H1 (cell line): Measurements from ENCODE around the gene CGN. TPM values are rescaled to one million over a fixed set of nuclear protein-coding genes. Genes with fewer than 3 reads are reported as not detected.

Experiments
- EGR1 ChIP-seq: IDR thresholded peaks from 2 replicates; pipeline ENCODE4 v1.6.1; 2011; ENCODE audit warnings: low read depth, low read length, borderline replicate concordance
- EZH2 ChIP-seq: fragments of 200-600 bp; sonication (generic); IDR thresholded peaks from 2 replicates; pipeline ENCODE4 v1.7.1; 2012; ENCODE audit warnings: low read depth, mild to moderate bottlenecking, moderate library complexity, low read length, inconsistent platforms; ENCODE audit not compliant: severe bottlenecking
- FOSL1 ChIP-seq: IDR thresholded peaks from 2 replicates; pipeline ENCODE4 v1.6.1; 2011; ENCODE audit warnings: mild to moderate bottlenecking, low read depth, low read length, moderate library complexity; ENCODE audit not compliant: insufficient read depth
- HDAC2 ChIP-seq, 2 experiments: fragments of 300-600 bp in 1 of 2; sonication (generic) in 1 of 2; IDR thresholded peaks; 2 replicates each; pipeline ENCODE4 v1.6.1; 2011 to 2012; ENCODE audit warnings: low read depth in 2 of 2, low read length in 2 of 2, mild to moderate bottlenecking in 2 of 2, moderate library complexity in 2 of 2, borderline replicate concordance in 1 of 2, inconsistent platforms in 1 of 2
- HDAC6 ChIP-seq: IDR thresholded peaks from one replicate; pipeline ENCODE4 v1.7.1; 2012; ENCODE audit warnings: low read depth, mild to moderate bottlenecking, inconsistent platforms, low read length, moderate library complexity
- NANOG ChIP-seq: IDR thresholded peaks from 2 replicates; pipeline ENCODE4 v1.6.1; 2011; ENCODE audit warnings: low read length, low read depth, mild to moderate bottlenecking, inconsistent platforms; ENCODE audit not compliant: insufficient read depth, poor library complexity, severe bottlenecking
- SIX5 ChIP-seq: IDR thresholded peaks from 2 replicates; pipeline ENCODE4 v1.6.1; 2011; ENCODE audit warnings: mild to moderate bottlenecking, low read depth, low read length
- polyA plus RNA-seq, 7 experiments: library from polyadenylated mRNA; depleted of rRNA in 3 of 7; stranded (reverse) in 5 of 7; unstranded in 2 of 7; fragments of >200 nt in 5 of 7; fragments of 200-250 nt in 2 of 7; gene quantifications; 1 replicate in 5 of 7; 2 replicates in 1 of 7; 4 replicates in 1 of 7; pipeline versions ENCODE4 v1.2.1 to v1.2.3, GENCODE V29; 2011 to 2013; ENCODE audit warnings: missing spikeins in 2 of 7, mixed read lengths in 2 of 7
- total RNA-seq: library from RNA; stranded (reverse); fragmentation: NEBNext Ultra II Directional; extraction: Animal tissue kit (Norgen Biotek cat#: 25700); gene quantifications from 2 replicates; pipeline ENCODE4 v1.2.1, GENCODE V29; 2021

The CGN gene
- total and polyA plus RNA-seq, 2 of the 8 experiments (the other 6 are each of a cell fraction or from before 2014, with no cell fraction given), result 15.9 to 52.7 TPM

GRCh38 chr1:151499930-151500329, 11.3 kb upstream of the CGN start (continued):
- TF ChIP-seq HDAC2 (IDR thresholded peaks at IDR 0.05; ENCODE audit: borderline replicate concordance in 1 of 2, low read depth in 2 of 2, low read length in 2 of 2) (no peak), HDAC6 (no peak), FOSL1 (no peak), EZH2 (no peak), EGR1 (no peak), NANOG (no peak), SIX5 (no peak)
